Stimulated activated naive CD4-positive, alpha-beta T cell (primary cell): Measurements from ENCODE around the gene EIF4E1B.

Source experiments
- DNase-seq, 6 experiments: peaks; one replicate each; lab custom pipeline; 2025; lab: John Stamatoyannopoulos, UW

The EIF4E1B gene

GRCh38 chr5:176647030-176647842 is 16.8 kb downstream of the EIF4E1B start, which contains the start of gene TSPAN17:
Gene TSPAN17, plus strand, starts transcription at chr5:176647484. Its CDS starts 132 bp downstream, at chr5:176647616.
- peak; percentile 80 to 97 (median 88) for DNase-seq

- DNase-seq, result peak in 2 of 6 experiments; percentile 24 to 43
These were observed 17.5 kb downstream of the EIF4E1B start for GRCh38 chr5:176647843-176648473.

- DNase-seq, result peak in 3 of 6 experiments; percentile 4 to 34 (median 15)
These were observed 18.2 kb downstream of the EIF4E1B start for GRCh38 chr5:176648474-176649194.

- no peak for DNase-seq
These were observed 19.9 kb downstream of the EIF4E1B start for GRCh38 chr5:176650354-176650884.

- no peak for DNase-seq
These were observed 21.1 kb downstream of the EIF4E1B start for GRCh38 chr5:176651472-176651980.

- DNase-seq, result no peak
These were observed 21.7 kb downstream of the EIF4E1B start for GRCh38 chr5:176652136-176652535.

GRCh38 chr5:176653401-176654385 is 23.2 kb downstream of the EIF4E1B start:
- DNase-seq, result no peak

GRCh38 chr5:176654856-176655255 is 24.4 kb downstream of the EIF4E1B start:
- no peak for DNase-seq

GRCh38 chr5:176656467-176656990 is 26.1 kb downstream of the EIF4E1B start:
- DNase-seq, result no peak

- peak; percentile 27 to 60 (median 52) for DNase-seq
These were observed 27.6 kb downstream of the EIF4E1B start for GRCh38 chr5:176658007-176658599.

GRCh38 chr5:176658817-176659511 is 28.5 kb downstream of the EIF4E1B start:
- DNase-seq, result peak in 3 of 6 experiments; percentile 25 to 40 (median 28)

- no peak for DNase-seq
These were observed 29.0 kb downstream of the EIF4E1B start for GRCh38 chr5:176659512-176659839.

- DNase-seq, result no peak
These were observed 29.5 kb downstream of the EIF4E1B start for GRCh38 chr5:176659860-176660461.

GRCh38 chr5:176660530-176660859 is 30.0 kb downstream of the EIF4E1B start:
- DNase-seq, result no peak

- DNase-seq, result peak; percentile 44 to 86 (median 68)
These were observed 30.6 kb downstream of the EIF4E1B start for GRCh38 chr5:176660860-176661641.

- DNase-seq, result no peak
These were observed 31.2 kb downstream of the EIF4E1B start for GRCh38 chr5:176661676-176662075.

- DNase-seq, result no peak
These were observed 32.2 kb downstream of the EIF4E1B start for GRCh38 chr5:176662371-176663333.
